ENCODE data around the gene SLC7A5.
"Not testable (repeated sequence)": the region's sequence is repeated elsewhere in the genome, so short reads cannot be mapped to it uniquely, and the experiment has no call there.

SLC7A5 gene

GRCh38 chr16:87830673-87831420, 38.5 kb downstream of the SLC7A5 start:
- Histone ChIP-seq H3K36me3 (ENCODE audit: control insufficient read depth, insufficient read depth, low read length) (peaks cover 58% of the 10 kb centered on the region), H3K9me3 (ENCODE audit: control insufficient read depth, low read length) (no peaks in the 10 kb centered on the region), H3K4me3 (ENCODE audit: extremely low read depth, insufficient read depth, low read length, poor library complexity, severe bottlenecking) (no peak overlapping the region), H3K4me1 (ENCODE audit: control insufficient read depth, insufficient read depth, low read length, poor library complexity, severe bottlenecking) (no peaks in the 10 kb centered on the region), H3K27ac (ENCODE audit: low read depth, low read length, severe bottlenecking) (no peak overlapping the region)
- WGBS, 2 experiments (ENCODE audit: insufficient coverage in 2 of 2) = 95 to 96% methylated on average over 30 to 36 of the region's 37 CpGs

- Histone ChIP-seq H3K4me1 (ENCODE audit: control insufficient read depth, insufficient read depth, low read length, poor library complexity, severe bottlenecking) (no peaks in the 10 kb centered on the region), H3K27ac (ENCODE audit: low read depth, low read length, severe bottlenecking) (no peak overlapping the region), H3K9me3 (ENCODE audit: control insufficient read depth, low read length) (no peaks in the 10 kb centered on the region), H3K4me3 (ENCODE audit: extremely low read depth, insufficient read depth, low read length, poor library complexity, severe bottlenecking) (no peak overlapping the region), H3K36me3 (ENCODE audit: control insufficient read depth, insufficient read depth, low read length) (peaks cover 51% of the 10 kb centered on the region)
- WGBS, 2 experiments (ENCODE audit: insufficient coverage in 2 of 2) = 90 to 91% methylated on average over 16 to 19 of the region's 21 CpGs
Observed at GRCh38 chr16:87829988-87830672, 39.2 kb downstream of the SLC7A5 start.

GRCh38 chr16:87829622-87829980, 39.7 kb downstream of the SLC7A5 start:
- H3K36me3 ChIP-seq (ENCODE audit: control insufficient read depth, insufficient read depth, low read length) = peaks cover 46% of the 10 kb centered on the region
- H3K27ac ChIP-seq (ENCODE audit: low read depth, low read length, severe bottlenecking) = no peak overlapping the region
- H3K9me3 ChIP-seq (ENCODE audit: control insufficient read depth, low read length) = no peaks in the 10 kb centered on the region
- 94 to 95% methylated on average over 8 to 10 of the region's 13 CpGs for whole genome bisulfite sequencing, 2 experiments (ENCODE audit: insufficient coverage in 2 of 2)
- H3K4me1 ChIP-seq (ENCODE audit: control insufficient read depth, insufficient read depth, low read length, poor library complexity, severe bottlenecking) = no peaks in the 10 kb centered on the region
- H3K4me3 ChIP-seq (ENCODE audit: extremely low read depth, insufficient read depth, low read length, poor library complexity, severe bottlenecking) = no peak overlapping the region

GRCh38 chr16:87828907-87829621, 40.2 kb downstream of the SLC7A5 start:
- peaks cover 41% of the 10 kb centered on the region for H3K36me3 ChIP-seq (ENCODE audit: control insufficient read depth, insufficient read depth, low read length)
- no peak overlapping the region for H3K27ac ChIP-seq (ENCODE audit: low read depth, low read length, severe bottlenecking)
- H3K4me1 ChIP-seq (ENCODE audit: control insufficient read depth, insufficient read depth, low read length, poor library complexity, severe bottlenecking) = no peaks in the 10 kb centered on the region
- no peak overlapping the region for H3K4me3 ChIP-seq (ENCODE audit: extremely low read depth, insufficient read depth, low read length, poor library complexity, severe bottlenecking)
- WGBS, 2 experiments (ENCODE audit: insufficient coverage in 2 of 2) = 90 to 92% methylated on average over 16 of the region's 16 CpGs
- no peaks in the 10 kb centered on the region for H3K9me3 ChIP-seq (ENCODE audit: control insufficient read depth, low read length)

- H3K4me1 ChIP-seq (ENCODE audit: control insufficient read depth, insufficient read depth, low read length, poor library complexity, severe bottlenecking) = no peaks in the 10 kb centered on the region
- H3K36me3 ChIP-seq (ENCODE audit: control insufficient read depth, insufficient read depth, low read length) = peaks cover 34% of the 10 kb centered on the region
- no peak overlapping the region for H3K27ac ChIP-seq (ENCODE audit: low read depth, low read length, severe bottlenecking)
- H3K4me3 ChIP-seq (ENCODE audit: extremely low read depth, insufficient read depth, low read length, poor library complexity, severe bottlenecking) = no peak overlapping the region
- no peaks in the 10 kb centered on the region for H3K9me3 ChIP-seq (ENCODE audit: control insufficient read depth, low read length)
- WGBS, 2 experiments (ENCODE audit: insufficient coverage in 2 of 2) = 85 to 88% methylated on average over 13 to 20 of the region's 20 CpGs
Observed at GRCh38 chr16:87828071-87828906, 41.0 kb downstream of the SLC7A5 start.

GRCh38 chr16:87827588-87827915, 41.8 kb downstream of the SLC7A5 start:
- H3K9me3 ChIP-seq (ENCODE audit: control insufficient read depth, low read length); H3K27ac ChIP-seq (ENCODE audit: low read depth, low read length, severe bottlenecking); H3K4me3 ChIP-seq (ENCODE audit: extremely low read depth, insufficient read depth, low read length, poor library complexity, severe bottlenecking); H3K4me1 ChIP-seq (ENCODE audit: control insufficient read depth, insufficient read depth, low read length, poor library complexity, severe bottlenecking): not testable (repeated sequence)
- WGBS, 2 experiments (ENCODE audit: insufficient coverage in 2 of 2) = 76 to 93% methylated on average over 6 to 7 of the region's 7 CpGs
- H3K36me3 ChIP-seq (ENCODE audit: control insufficient read depth, insufficient read depth, low read length) = peaks cover 29% of the 10 kb centered on the region

GRCh38 chr16:87826798-87827587, 42.3 kb downstream of the SLC7A5 start:
- Histone ChIP-seq H3K9me3 (ENCODE audit: control insufficient read depth, low read length) (no peaks in the 10 kb centered on the region), H3K4me1 (ENCODE audit: control insufficient read depth, insufficient read depth, low read length, poor library complexity, severe bottlenecking) (no peaks in the 10 kb centered on the region), H3K4me3 (ENCODE audit: extremely low read depth, insufficient read depth, low read length, poor library complexity, severe bottlenecking) (no peak overlapping the region), H3K27ac (ENCODE audit: low read depth, low read length, severe bottlenecking) (no peak overlapping the region), H3K36me3 (ENCODE audit: control insufficient read depth, insufficient read depth, low read length) (peaks cover 23% of the 10 kb centered on the region)
- 81 to 92% methylated on average over 20 to 26 of the region's 28 CpGs for WGBS, 2 experiments (ENCODE audit: insufficient coverage in 2 of 2)

- H3K4me1 ChIP-seq (ENCODE audit: control insufficient read depth, insufficient read depth, low read length, poor library complexity, severe bottlenecking); H3K4me3 ChIP-seq (ENCODE audit: extremely low read depth, insufficient read depth, low read length, poor library complexity, severe bottlenecking); H3K9me3 ChIP-seq (ENCODE audit: control insufficient read depth, low read length); H3K27ac ChIP-seq (ENCODE audit: low read depth, low read length, severe bottlenecking): not testable (repeated sequence)
- WGBS, 2 experiments (ENCODE audit: insufficient coverage in 2 of 2) = 81 to 89% methylated on average over 4 of the region's 4 CpGs
- H3K36me3 ChIP-seq (ENCODE audit: control insufficient read depth, insufficient read depth, low read length) = peaks cover 18% of the 10 kb centered on the region
Observed at GRCh38 chr16:87826407-87826797, 42.9 kb downstream of the SLC7A5 start.

- not testable (repeated sequence) for H3K4me1 ChIP-seq (ENCODE audit: control insufficient read depth, insufficient read depth, low read length, poor library complexity, severe bottlenecking); H3K9me3 ChIP-seq (ENCODE audit: control insufficient read depth, low read length); H3K4me3 ChIP-seq (ENCODE audit: extremely low read depth, insufficient read depth, low read length, poor library complexity, severe bottlenecking); H3K27ac ChIP-seq (ENCODE audit: low read depth, low read length, severe bottlenecking)
- WGBS, 2 experiments (ENCODE audit: insufficient coverage in 2 of 2) = 33 to 74% methylated on average over 1 to 4 of the region's 5 CpGs
- H3K36me3 ChIP-seq (ENCODE audit: control insufficient read depth, insufficient read depth, low read length) = peaks cover 13% of the 10 kb centered on the region
Observed at GRCh38 chr16:87825842-87826120, 43.5 kb downstream of the SLC7A5 start.
